ENCODE measurements around the gene GCA. TPM values are rescaled to one million over a fixed set of nuclear protein-coding genes. Genes with fewer than 3 reads are reported as not detected.

The GCA gene
- total and polyA plus RNA-seq, 2 of the 4 experiments (the other 2 are of a cell fraction), result 2.2 to 3.6 TPM

GRCh38 chr2:162342841-162343240, 1.1 kb upstream of the GCA start:
- ATAC-seq (ENCODE audit: low read depth) (no peak), DNase-seq (no peak)
- ChIA-PET POLR2A (ENCODE audit: unreplicated experiment) (no interaction called here), CTCF (interaction anchor here (0.9 kb wide), 1 partner anchor 9 kb away, joined by 3 read pairs; no protein-coding TSS in a partner anchor)
- Histone ChIP-seq H4K8ac (ENCODE audit: low read depth in 2 of 2, low read length in 2 of 2) (no peak overlapping the region), H2BK5ac (ENCODE audit: low read depth, low read length, poor library complexity, severe bottlenecking) (no peak overlapping the region), H3K23ac (ENCODE audit: low read depth, low read length) (no peak overlapping the region), H3K9me1 (ENCODE audit: insufficient read depth, low read length) (no peaks in the 10 kb centered on the region), H3K4me1 (ENCODE audit: control insufficient read depth, insufficient read depth, low read length) (no peaks in the 10 kb centered on the region), H4K5ac (ENCODE audit: low read depth, low read length) (no peak overlapping the region), H2BK15ac (ENCODE audit: low read depth, low read length) (no peak overlapping the region), H2AK5ac (ENCODE audit: low read depth, low read length) (no peak overlapping the region), H2AFZ (replicated peaks; ENCODE audit: low read length, poor library complexity) (no peak overlapping the region), H3K9ac (ENCODE audit: low read depth, low read length) (no peak overlapping the region), H3K27me3 (ENCODE audit: control insufficient read depth, insufficient read depth, low read length) (no peaks in the 10 kb centered on the region), H3K36me3 (ENCODE audit: control insufficient read depth, insufficient read depth, low read length) (no peaks in the 10 kb centered on the region), H3K56ac (ENCODE audit: extremely low read depth, insufficient read depth, low read length) (no peak overlapping the region), H2AK9ac (replicated peaks; ENCODE audit: low read depth, low read length, poor library complexity) (no peak overlapping the region), H2BK20ac (ENCODE audit: low read depth, low read length) (no peak overlapping the region), H3K9me3 (ENCODE audit: control insufficient read depth, insufficient read depth, low read length) (no peaks in the 10 kb centered on the region), H3K4ac (ENCODE audit: low read depth, low read length) (no peak overlapping the region), H3K4me2 (ENCODE audit: low read depth, low read length) (no peak overlapping the region), H3K79me1 (ENCODE audit: low read depth in 1 of 2, low read length in 2 of 2) (no peaks in the 10 kb centered on the region), H3K27ac (ENCODE audit: insufficient read depth, low read length) (no peak overlapping the region), H3K14ac (replicated peaks; ENCODE audit: low read depth, low read length) (no peak overlapping the region), H3K4me3 (ENCODE audit: insufficient read depth, low read depth, low read length) (no peak overlapping the region), H4K20me1 (ENCODE audit: insufficient read depth, low read length) (no peaks in the 10 kb centered on the region), H2BK120ac (ENCODE audit: low read depth, low read length) (no peak overlapping the region), H3K18ac (ENCODE audit: low read depth, low read length) (no peak overlapping the region), H4K91ac (ENCODE audit: insufficient read depth, low read depth, low read length) (no peak overlapping the region)
- dilution Hi-C loops (cut with HindIII; ENCODE audit: low sequenced_read_pairs, unreplicated experiment), result no loop called here
- TF ChIP-seq SMC3 (IDR thresholded peaks at IDR 0.05; ENCODE audit: low read depth, low read length), result no peak
- no peak for TF ChIP-seq BHLHE40 (IDR thresholded peaks at IDR 0.05; ENCODE audit: low read depth, low read length)
- TF ChIP-seq RCOR1 (IDR thresholded peaks at IDR 0.05; ENCODE audit: insufficient replicate concordance, low read length), result no peak
- TF ChIP-seq, protein P1, sequence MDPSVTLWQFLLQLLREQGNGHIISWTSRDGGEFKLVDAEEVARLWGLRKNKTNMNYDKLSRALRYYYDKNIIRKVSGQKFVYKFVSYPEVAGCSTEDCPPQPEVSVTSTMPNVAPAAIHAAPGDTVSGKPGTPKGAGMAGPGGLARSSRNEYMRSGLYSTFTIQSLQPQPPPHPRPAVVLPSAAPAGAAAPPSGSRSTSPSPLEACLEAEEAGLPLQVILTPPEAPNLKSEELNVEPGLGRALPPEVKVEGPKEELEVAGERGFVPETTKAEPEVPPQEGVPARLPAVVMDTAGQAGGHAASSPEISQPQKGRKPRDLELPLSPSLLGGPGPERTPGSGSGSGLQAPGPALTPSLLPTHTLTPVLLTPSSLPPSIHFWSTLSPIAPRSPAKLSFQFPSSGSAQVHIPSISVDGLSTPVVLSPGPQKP (IDR thresholded peaks at IDR 0.05; ENCODE audit: borderline replicate concordance, low read depth, low read length), result no peak
- no peak for TF ChIP-seq CEBPB (IDR thresholded peaks at IDR 0.05; ENCODE audit: low read depth, low read length)
- no peak for TF ChIP-seq MXI1 (IDR thresholded peaks at IDR 0.05; ENCODE audit: borderline replicate concordance, low read depth, low read length)
- TF ChIP-seq NFE2L2 (IDR thresholded peaks at IDR 0.05; ENCODE audit: low read depth, low read length), result no peak
- in situ Hi-C loops (cut with MboI; ENCODE audit: low sequenced_read_pairs), result no loop called here
- intact Hi-C loops (cut with micrococcal nuclease), result no loop called here
- BruUV-seq (replicated peaks), result no TSS peak
- no CpG with 5 or more reads among the region's 2 CpGs for WGBS, 2 experiments (ENCODE audit: extremely low coverage in 2 of 2, insufficient read length in 1 of 2)

Data from IMR-90 (cell line).